ENCODE results near the gene RMP24.
A peak's percentile ranks its signal among the peaks of the same experiment; 100 is the strongest.
"Not testable (repeated sequence)": the region's sequence is repeated elsewhere in the genome, so short reads cannot be mapped to it uniquely, and the experiment has no call there.

RMP24 gene

GRCh38 chr18:35998967-35999366 is 26.5 kb downstream of the RMP24 start:
- POLR2A ChIA-PET, result no interaction called here
- Mint-ChIP-seq H3K27me3 (no peaks in the 10 kb centered on the region), H3K4me1 (no peaks in the 10 kb centered on the region), H3K4me3 (no peak overlapping the region), H3K27ac (no peak overlapping the region), H3K9me3 (ENCODE audit: low read depth) (no peaks in the 10 kb centered on the region), H3K36me3 (ENCODE audit: low read depth) (no peaks in the 10 kb centered on the region)
- DNase-seq (no peak), ATAC-seq (no peak)
- CTCF ChIA-PET, result interaction anchor here (0.9 to 2.4 kb wide), 3 partner anchors 9 to 161 kb away, joined by 3 to 5 read pairs (median 3); no protein-coding TSS in a partner anchor
- intact Hi-C loops (cut with DNase I, micrococcal nuclease), result no loop called here

- ChIA-PET CTCF (interaction anchor here (1.3 to 2.4 kb wide), 2 partner anchors 10 to 24 kb away, joined by 4 to 5 read pairs; no protein-coding TSS in a partner anchor), POLR2A (interaction anchor here (0.6 kb wide), 1 partner anchor 63 kb away, joined by 3 read pairs; no protein-coding TSS in a partner anchor)
- Mint-ChIP-seq H3K4me1 (no peaks in the 10 kb centered on the region), H3K9me3 (ENCODE audit: low read depth) (no peaks in the 10 kb centered on the region), H3K36me3 (ENCODE audit: low read depth) (no peaks in the 10 kb centered on the region), H3K27me3 (no peaks in the 10 kb centered on the region), H3K27ac (no peak overlapping the region), H3K4me3 (no peak overlapping the region)
- intact Hi-C loops (cut with DNase I, micrococcal nuclease), result no loop called here
- DNase-seq (no peak), ATAC-seq (no peak)
These were observed 27.4 kb downstream of the RMP24 start for GRCh38 chr18:35999925-36000324.

- POLR2A ChIA-PET, result no interaction called here
- ATAC-seq, result no peak
These were observed 34.5 kb downstream of the RMP24 start for GRCh38 chr18:36006997-36007396.

GRCh38 chr18:36009214-36009613 is 36.7 kb downstream of the RMP24 start:
- ATAC-seq, result no peak
- no peak for DNase-seq

More at GRCh38 chr18:36006997-36007396, 34.5 kb downstream of the RMP24 start:
- intact Hi-C loops (cut with DNase I, micrococcal nuclease), result no loop called here
- H3K4me3 Mint-ChIP-seq, result no peak overlapping the region
- H3K36me3 Mint-ChIP-seq (ENCODE audit: low read depth), result no peaks in the 10 kb centered on the region
- no peaks in the 10 kb centered on the region for H3K9me3 Mint-ChIP-seq (ENCODE audit: low read depth)
- CTCF ChIA-PET, result no interaction called here
- H3K27me3 Mint-ChIP-seq, result no peaks in the 10 kb centered on the region
- no peak for DNase-seq
- H3K27ac Mint-ChIP-seq, result no peak overlapping the region
- H3K4me1 Mint-ChIP-seq, result no peaks in the 10 kb centered on the region

GRCh38 chr18:36012891-36013290 is 40.4 kb downstream of the RMP24 start:
- Mint-ChIP-seq H3K27me3 (no peaks in the 10 kb centered on the region), H3K4me3 (no peak overlapping the region), H3K27ac (no peak overlapping the region), H3K4me1 (no peaks in the 10 kb centered on the region), H3K36me3 (ENCODE audit: low read depth) (no peaks in the 10 kb centered on the region), H3K9me3 (ENCODE audit: low read depth) (no peaks in the 10 kb centered on the region)
- POLR2A ChIA-PET, result no interaction called here
- no peak for DNase-seq
- ATAC-seq, result no peak
- intact Hi-C loops (cut with DNase I, micrococcal nuclease), result loop anchor here in 1 of 2 experiments (10.0 kb wide), 1 partner anchor 122 kb away; no protein-coding TSS in a partner anchor
- CTCF ChIA-PET, result interaction anchor here (0.6 kb wide), 1 partner anchor 396 kb away, joined by 4 read pairs; no protein-coding TSS in a partner anchor

More at GRCh38 chr18:36009214-36009613, 36.7 kb downstream of the RMP24 start:
- Mint-ChIP-seq H3K36me3 (ENCODE audit: low read depth) (no peaks in the 10 kb centered on the region), H3K4me1 (no peaks in the 10 kb centered on the region), H3K4me3 (no peak overlapping the region), H3K9me3 (ENCODE audit: low read depth) (no peaks in the 10 kb centered on the region), H3K27me3 (no peaks in the 10 kb centered on the region), H3K27ac (no peak overlapping the region)
- intact Hi-C loops (cut with DNase I, micrococcal nuclease), result no loop called here
- CTCF ChIA-PET, result interaction anchor here (0.6 kb wide), 1 partner anchor 93 kb away, joined by 3 read pairs; no protein-coding TSS in a partner anchor
- POLR2A ChIA-PET, result no interaction called here

GRCh38 chr18:36015629-36016028 is 43.1 kb downstream of the RMP24 start:
- no peaks in the 10 kb centered on the region for H3K27me3 Mint-ChIP-seq
- no peaks in the 10 kb centered on the region for H3K36me3 Mint-ChIP-seq (ENCODE audit: low read depth)
- H3K27ac Mint-ChIP-seq, result no peak overlapping the region
- H3K4me3 Mint-ChIP-seq, result no peak overlapping the region
- ChIA-PET CTCF (interaction anchor here (3.6 to 4.3 kb wide), 2 partner anchors 80 to 270 kb away, joined by 25 to 33 read pairs; no protein-coding TSS in a partner anchor), POLR2A (no interaction called here)
- no peaks in the 10 kb centered on the region for H3K4me1 Mint-ChIP-seq
- no peak for DNase-seq
- intact Hi-C loops (cut with DNase I, micrococcal nuclease), result loop anchor here (2.0 to 10.0 kb wide), 3 partner anchors 119 to 557 kb away; no protein-coding TSS in a partner anchor
- ATAC-seq, result no peak
- no peaks in the 10 kb centered on the region for H3K9me3 Mint-ChIP-seq (ENCODE audit: low read depth)

- intact Hi-C loops (cut with DNase I, micrococcal nuclease), result loop anchor here (1.0 to 10.0 kb wide), 5 partner anchors 79 to 555 kb away; no protein-coding TSS in a partner anchor
- DNase-seq (no peak), ATAC-seq (no peak)
- Mint-ChIP-seq H3K27me3 (no peaks in the 10 kb centered on the region), H3K4me1 (no peaks in the 10 kb centered on the region), H3K27ac (no peak overlapping the region), H3K36me3 (ENCODE audit: low read depth) (no peaks in the 10 kb centered on the region), H3K4me3 (no peak overlapping the region), H3K9me3 (ENCODE audit: low read depth) (no peaks in the 10 kb centered on the region)
- ChIA-PET CTCF (interaction anchor here (0.5 to 4.3 kb wide), 24 partner anchors 11 to 649 kb away, joined by 3 to 33 read pairs (median 3); no protein-coding TSS in a partner anchor), POLR2A (interaction anchor here (0.6 kb wide), 1 partner anchor 86 kb away, joined by 3 read pairs; no protein-coding TSS in a partner anchor)
These were observed 44.8 kb downstream of the RMP24 start for GRCh38 chr18:36017232-36017631.

GRCh38 chr18:36020174-36020711 is 47.8 kb downstream of the RMP24 start:
- CTCF ChIA-PET, result interaction anchor here (0.8 to 1.2 kb wide), 2 partner anchors 76 to 260 kb away, joined by 3 to 4 read pairs; no protein-coding TSS in a partner anchor
- POLR2A ChIA-PET, result no interaction called here
- intact Hi-C loops (cut with DNase I, micrococcal nuclease), result no loop called here
- H3K27me3 Mint-ChIP-seq, result no peaks in the 10 kb centered on the region
- DNase-seq (no peak), ATAC-seq (no peak)
- no peak overlapping the region for H3K4me3 Mint-ChIP-seq
- no peak overlapping the region for H3K27ac Mint-ChIP-seq
- no peaks in the 10 kb centered on the region for H3K9me3 Mint-ChIP-seq (ENCODE audit: low read depth)
- H3K36me3 Mint-ChIP-seq (ENCODE audit: low read depth), result peaks cover 3% of the 10 kb centered on the region
- peaks cover 4% of the 10 kb centered on the region for H3K4me1 Mint-ChIP-seq

- H3K4me3 Mint-ChIP-seq, result no peak overlapping the region
- no peaks in the 10 kb centered on the region for H3K9me3 Mint-ChIP-seq (ENCODE audit: low read depth)
- ChIA-PET CTCF (interaction anchor here (2.5 kb wide), 1 partner anchor 110 kb away, joined by 5 read pairs; no protein-coding TSS in a partner anchor), POLR2A (no interaction called here)
- peaks cover 11% of the 10 kb centered on the region for H3K36me3 Mint-ChIP-seq (ENCODE audit: low read depth)
- no peaks in the 10 kb centered on the region for H3K27me3 Mint-ChIP-seq
- H3K27ac Mint-ChIP-seq, result no peak overlapping the region
- DNase-seq, result no peak
- H3K4me1 Mint-ChIP-seq, result peaks cover 10% of the 10 kb centered on the region
- intact Hi-C loops (cut with DNase I, micrococcal nuclease), result loop anchor here in 1 of 2 experiments (2.0 kb wide), 1 partner anchor 43 kb away; the partner anchor contains the start of gene RPRD1A
- no peak for ATAC-seq
These were observed 50.9 kb downstream of the RMP24 start for GRCh38 chr18:36023336-36023735.

- H3K9me3 Mint-ChIP-seq (ENCODE audit: low read depth); H3K4me3 Mint-ChIP-seq; H3K27me3 Mint-ChIP-seq; POLR2A ChIA-PET; H3K27ac Mint-ChIP-seq; intact Hi-C loops (cut with DNase I, micrococcal nuclease): not testable (repeated sequence)
- CTCF ChIA-PET, result interaction anchor here (1.9 kb wide), 1 partner anchor 260 kb away, joined by 5 read pairs; no protein-coding TSS in a partner anchor
- DNase-seq, result peak; percentile 13
- peak; percentile 36 for ATAC-seq
- Mint-ChIP-seq H3K36me3 (ENCODE audit: low read depth) (peaks cover 12% of the 10 kb centered on the region), H3K4me1 (peaks cover 17% of the 10 kb centered on the region)
These were observed 51.8 kb downstream of the RMP24 start for GRCh38 chr18:36024241-36024640.

GRCh38 chr18:36025025-36025424 is 52.5 kb downstream of the RMP24 start:
- Mint-ChIP-seq H3K27ac (no peak overlapping the region), H3K4me3 (no peak overlapping the region), H3K36me3 (ENCODE audit: low read depth) (peaks cover 14% of the 10 kb centered on the region), H3K9me3 (ENCODE audit: low read depth) (no peaks in the 10 kb centered on the region), H3K27me3 (no peaks in the 10 kb centered on the region), H3K4me1 (peaks cover 21% of the 10 kb centered on the region)
- DNase-seq (no peak), ATAC-seq (no peak)
- intact Hi-C loops (cut with DNase I, micrococcal nuclease), result no loop called here
- CTCF ChIA-PET, result interaction anchor here (1.9 kb wide), 1 partner anchor 260 kb away, joined by 5 read pairs; no protein-coding TSS in a partner anchor
- POLR2A ChIA-PET, result no interaction called here

- POLR2A ChIA-PET, result no interaction called here
- H3K27me3 Mint-ChIP-seq, result no peaks in the 10 kb centered on the region
- H3K27ac Mint-ChIP-seq, result no peak overlapping the region
- DNase-seq (no peak), ATAC-seq (no peak)
- no peaks in the 10 kb centered on the region for H3K9me3 Mint-ChIP-seq (ENCODE audit: low read depth)
- no peak overlapping the region for H3K4me3 Mint-ChIP-seq
- H3K36me3 Mint-ChIP-seq (ENCODE audit: low read depth), result peaks cover 20% of the 10 kb centered on the region
- CTCF ChIA-PET, result interaction anchor here (1.6 to 3.3 kb wide), 2 partner anchors 11 to 14 kb away, joined by 3 to 18 read pairs; no protein-coding TSS in a partner anchor
- intact Hi-C loops (cut with DNase I, micrococcal nuclease), result no loop called here
- H3K4me1 Mint-ChIP-seq, result peaks cover 29% of the 10 kb centered on the region
These were observed 56.4 kb downstream of the RMP24 start for GRCh38 chr18:36028859-36029258.

All from activated CD4-positive, alpha-beta T cell treated with anti-CD3 and anti-CD28 coated beads for 36 hours (primary cell).